ENCODE data around the gene PIK3R6.
A peak's percentile ranks its signal among the peaks of the same experiment; 100 is the strongest.

PIK3R6 gene

GRCh38 chr17:8867361-8867981 lies at the start of gene PIK3R6:
Gene PIK3R6, minus strand, starts transcription at chr17:8867674. Its CDS starts 17,880 bp downstream, at chr17:8849794.
- DNase-seq, result no peak

GRCh38 chr17:8916466-8916865 lies 49.0 kb upstream of the PIK3R6 start:
- no peak for DNase-seq

GRCh38 chr17:8914554-8914953 lies 47.1 kb upstream of the PIK3R6 start:
- no peak for DNase-seq

- no peak for DNase-seq
These were observed 46.4 kb upstream of the PIK3R6 start for GRCh38 chr17:8913879-8914278.

- DNase-seq, result no peak
These were observed 45.6 kb upstream of the PIK3R6 start for GRCh38 chr17:8913091-8913490.

- DNase-seq, result no peak
These were observed 44.9 kb upstream of the PIK3R6 start for GRCh38 chr17:8912084-8912981.

GRCh38 chr17:8910969-8911604 lies 43.6 kb upstream of the PIK3R6 start:
- DNase-seq, result no peak

- no peak for DNase-seq
These were observed 42.3 kb upstream of the PIK3R6 start for GRCh38 chr17:8909586-8910270.

- no peak for DNase-seq
These were observed 37.9 kb upstream of the PIK3R6 start for GRCh38 chr17:8905331-8905730.

- no peak for DNase-seq
These were observed 37.2 kb upstream of the PIK3R6 start for GRCh38 chr17:8904686-8905085.

- no peak for DNase-seq
These were observed 36.7 kb upstream of the PIK3R6 start for GRCh38 chr17:8904201-8904600.

- DNase-seq, result no peak
These were observed 33.4 kb upstream of the PIK3R6 start for GRCh38 chr17:8900626-8901585.

- no peak for DNase-seq
These were observed 32.7 kb upstream of the PIK3R6 start for GRCh38 chr17:8900207-8900606.

GRCh38 chr17:8898636-8899035 lies 31.2 kb upstream of the PIK3R6 start:
- no peak for DNase-seq

- DNase-seq, result no peak
These were observed 30.7 kb upstream of the PIK3R6 start for GRCh38 chr17:8898126-8898525.

- DNase-seq, result no peak
These were observed 29.5 kb upstream of the PIK3R6 start for GRCh38 chr17:8896641-8897635.

GRCh38 chr17:8896087-8896486 lies 28.6 kb upstream of the PIK3R6 start:
- DNase-seq, result no peak

GRCh38 chr17:8894673-8895578 lies 27.5 kb upstream of the PIK3R6 start:
- peak; percentile 44 for DNase-seq

GRCh38 chr17:8894202-8894671 lies 26.8 kb upstream of the PIK3R6 start:
- DNase-seq, result no peak
